T-helper 2 cell (primary cell): Measurements from ENCODE around the gene PGGHG.
"Not testable (repeated sequence)": the region's sequence is repeated elsewhere in the genome, so short reads cannot be mapped to it uniquely, and the experiment has no call there.

Source experiments
- DNase-seq, 5 experiments: peaks; one replicate each; pipeline versions ENCODE4 v3.0.0 to v3.0.0-alpha.2; 2012 to 2022

Gene PGGHG

GRCh38 chr11:313787-314553, 25.0 kb downstream of the PGGHG start, which contains the start of gene IFITM1:
IFITM1 (plus strand) TSS chr11:314040; CDS start chr11:314171, 131 bp downstream.
- DNase-seq: peak in 3 of 5 experiments; percentile 42 to 87 (median 74)

GRCh38 chr11:314554-314875, 25.6 kb downstream of the PGGHG start:
- not testable (repeated sequence) for DNase-seq

- peak in 1 of 5 experiments; percentile 50 for DNase-seq
Measured at GRCh38 chr11:315051-315481, 26.1 kb downstream of the PGGHG start.

GRCh38 chr11:315516-315994, 26.6 kb downstream of the PGGHG start:
- no peak for DNase-seq

- peak in 2 of 5 experiments; percentile 56 to 59 for DNase-seq
Measured at GRCh38 chr11:316031-316701, 27.2 kb downstream of the PGGHG start.

GRCh38 chr11:316891-317301, 28.0 kb downstream of the PGGHG start:
- DNase-seq: peak in 1 of 5 experiments; percentile 68

GRCh38 chr11:317668-318404, 28.9 kb downstream of the PGGHG start:
- not testable (repeated sequence) for DNase-seq

GRCh38 chr11:318405-319120, 29.6 kb downstream of the PGGHG start:
- DNase-seq: not testable (repeated sequence)

- not testable (repeated sequence) for DNase-seq
Measured at GRCh38 chr11:319121-319887, 30.4 kb downstream of the PGGHG start.

GRCh38 chr11:319888-320273, 31.0 kb downstream of the PGGHG start:
- not testable (repeated sequence) for DNase-seq

- no peak for DNase-seq
Measured at GRCh38 chr11:324156-324555, 35.2 kb downstream of the PGGHG start.

GRCh38 chr11:324593-325517, 35.9 kb downstream of the PGGHG start:
- DNase-seq: not testable (repeated sequence)

GRCh38 chr11:325796-326591, 37.1 kb downstream of the PGGHG start:
- DNase-seq: no peak

GRCh38 chr11:326592-326841, 37.6 kb downstream of the PGGHG start:
- DNase-seq: no peak

GRCh38 chr11:326842-327580, 38.1 kb downstream of the PGGHG start:
- DNase-seq: peak in 3 of 5 experiments; percentile 53 to 83 (median 77)

- no peak for DNase-seq
Measured at GRCh38 chr11:327581-327923, 38.6 kb downstream of the PGGHG start.

GRCh38 chr11:328012-328411, 39.1 kb downstream of the PGGHG start:
- DNase-seq: no peak

- not testable (repeated sequence) for DNase-seq
Measured at GRCh38 chr11:328516-329100, 39.7 kb downstream of the PGGHG start.

GRCh38 chr11:329886-330253, 40.9 kb downstream of the PGGHG start:
- DNase-seq: no peak
